BLaER1 treated with 17β-estradiol and CSF1 and Interleukin-3, amounts not matched to agents 10 nM and 100 nM (cell line): ENCODE data around the gene TOR1AIP2.

ENCODE experiments used
- H3K27ac ChIP-seq, 11 experiments: shearing (Covaris generic); formaldehyde crosslinking; 2 replicates each; pipeline ENCODE4 v1.8.1; 2022
- H3K27me3 ChIP-seq, 11 experiments: shearing (Covaris generic); formaldehyde crosslinking; 2 replicates each; pipeline ENCODE4 v1.8.1; 2022
- H3K36me3 ChIP-seq, 11 experiments: shearing (Covaris generic); formaldehyde crosslinking; 2 replicates each; pipeline ENCODE4 v1.8.1; 2022
- H3K4me1 ChIP-seq, 10 experiments: shearing (Covaris generic); formaldehyde crosslinking; 2 replicates each; pipeline ENCODE4 v1.8.1; 2022
- H3K4me2 ChIP-seq, 11 experiments: shearing (Covaris generic); formaldehyde crosslinking; 2 replicates each; pipeline ENCODE4 v1.8.1; 2022
- H3K4me3 ChIP-seq, 10 experiments: shearing (Covaris generic); formaldehyde crosslinking; 2 replicates each; pipeline ENCODE4 v1.8.1; 2022
- H3K9ac ChIP-seq, 11 experiments: shearing (Covaris generic); formaldehyde crosslinking; 2 replicates each; pipeline ENCODE4 v1.8.1; 2022
- H3K9me3 ChIP-seq, 11 experiments: shearing (Covaris generic); formaldehyde crosslinking; replicated peaks in 1 of 11; 2 replicates each; pipeline ENCODE4 v1.8.1; 2022
- H4K20me1 ChIP-seq, 11 experiments: shearing (Covaris generic); formaldehyde crosslinking; 2 replicates each; pipeline ENCODE4 v1.8.1; 2022
- Cebpa-rat ChIP-seq, 11 experiments: shearing (Covaris generic); IDR thresholded peaks; 2 replicates each; pipeline ENCODE4 v1.8.1; 2022

TOR1AIP2 gene

GRCh38 chr1:179800481-179800880 lies 77.1 kb downstream of the TOR1AIP2 start:
- TF ChIP-seq Cebpa-rat (IDR thresholded peaks at IDR 0.05), result no peak
- H3K27ac ChIP-seq, result no peak overlapping the region
- no peaks in the 10 kb centered on the region for H3K36me3 ChIP-seq
- no peaks in the 10 kb centered on the region for H3K9me3 ChIP-seq
- no peak overlapping the region for H3K4me3 ChIP-seq
- H3K27me3 ChIP-seq, result no peaks in the 10 kb centered on the region; a peak in 1 of 22 replicates
- H3K9ac ChIP-seq, result no peak overlapping the region
- H3K4me1 ChIP-seq, result peaks cover 0 to 16% (median 10%) of the 10 kb centered on the region in 10 experiments; a peak in 14 of 20 replicates
- no peak overlapping the region for H3K4me2 ChIP-seq
- H4K20me1 ChIP-seq, result no peaks in the 10 kb centered on the region

DNA sequence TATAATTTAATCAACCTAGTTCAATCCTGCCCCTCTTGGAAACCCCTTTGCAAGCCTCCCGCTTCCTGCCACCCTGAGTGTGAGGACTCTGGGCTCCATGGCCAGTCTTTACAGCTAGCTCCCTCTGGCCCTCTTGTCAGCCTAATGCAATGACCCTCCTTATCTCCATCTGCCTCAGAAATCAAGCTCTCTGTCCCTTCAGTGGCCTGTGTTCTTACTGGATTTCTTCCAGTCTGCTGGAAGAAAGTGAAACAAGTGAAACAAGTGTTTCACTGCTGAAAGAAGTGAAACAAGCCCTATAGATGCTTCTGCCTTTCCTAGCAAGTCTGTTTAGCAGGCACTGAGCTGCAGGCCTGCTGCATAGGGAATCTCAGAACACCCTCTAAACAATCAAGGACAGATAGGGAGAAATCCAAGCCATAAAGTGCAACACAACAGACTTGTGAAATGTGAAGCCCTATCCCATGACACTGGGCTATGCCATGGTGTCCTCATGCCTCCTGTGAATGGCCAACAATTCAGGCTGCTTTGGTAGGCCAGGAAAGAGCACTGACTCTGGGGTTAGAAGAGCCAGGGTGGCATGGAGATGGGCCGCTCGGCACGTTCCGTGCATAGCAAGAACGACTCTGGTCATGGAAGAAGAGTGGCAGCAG lies 78.6 kb downstream of the TOR1AIP2 start:
- H3K4me1 ChIP-seq, result peaks cover 0 to 13% (median 9%) of the 10 kb centered on the region in 10 experiments; a peak in 13 of 20 replicates
- H3K27ac ChIP-seq, result no peak overlapping the region
- no peak overlapping the region for H3K4me2 ChIP-seq
- no peaks in the 10 kb centered on the region for H3K9me3 ChIP-seq
- no peak overlapping the region for H3K4me3 ChIP-seq
- H3K36me3 ChIP-seq, result no peaks in the 10 kb centered on the region
- no peak for TF ChIP-seq Cebpa-rat (IDR thresholded peaks at IDR 0.05)
- no peaks in the 10 kb centered on the region for H4K20me1 ChIP-seq
- H3K9ac ChIP-seq, result no peak overlapping the region
- H3K27me3 ChIP-seq, result no peaks in the 10 kb centered on the region

GRCh38 chr1:179798213-179798863 lies 79.3 kb downstream of the TOR1AIP2 start:
- Histone ChIP-seq H3K9me3 (no peaks in the 10 kb centered on the region), H3K4me3 (no peak overlapping the region), H3K9ac (no peak overlapping the region), H3K36me3 (no peaks in the 10 kb centered on the region), H4K20me1 (no peaks in the 10 kb centered on the region), H3K4me2 (no peak overlapping the region), H3K27ac (no peak overlapping the region), H3K4me1 (peaks cover 0 to 7% (median 6%) of the 10 kb centered on the region in 10 experiments; a peak in 13 of 20 replicates), H3K27me3 (no peaks in the 10 kb centered on the region)
- no peak for TF ChIP-seq Cebpa-rat (IDR thresholded peaks at IDR 0.05)

DNA sequence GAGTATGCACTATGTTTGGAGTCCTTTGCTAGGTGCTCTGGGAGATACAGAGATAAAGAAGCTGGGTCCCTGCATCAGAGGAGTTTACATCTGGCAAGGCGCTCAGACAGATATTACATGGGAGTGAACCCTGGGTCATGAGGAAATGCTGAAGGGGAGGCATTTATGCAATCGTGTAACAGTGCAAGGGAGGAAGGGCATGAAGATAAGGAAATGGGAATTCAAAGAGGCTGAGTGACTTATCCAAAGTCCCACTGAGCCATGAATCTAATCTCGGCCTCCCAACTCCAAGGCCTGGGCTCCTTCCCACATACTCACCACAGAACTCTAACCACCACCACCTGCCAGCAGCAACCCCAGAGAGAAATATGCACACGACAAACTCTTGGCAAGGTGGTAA lies 82.9 kb downstream of the TOR1AIP2 start:
- H3K4me1 ChIP-seq, result no peaks in the 10 kb centered on the region; a peak in 1 of 20 replicates
- H3K27ac ChIP-seq, result no peak overlapping the region
- H3K9me3 ChIP-seq, result no peaks in the 10 kb centered on the region
- no peak overlapping the region for H3K4me3 ChIP-seq
- H3K36me3 ChIP-seq, result no peaks in the 10 kb centered on the region
- 0 out of 22 replicates have a peak overlapping the region, but pooled peaks of 2 of the 11 experiments have one; percentile 0 to 2 for H3K4me2 ChIP-seq
- no peaks in the 10 kb centered on the region for H3K27me3 ChIP-seq
- no peak for TF ChIP-seq Cebpa-rat (IDR thresholded peaks at IDR 0.05)
- no peaks in the 10 kb centered on the region for H4K20me1 ChIP-seq
- H3K9ac ChIP-seq, result no peak overlapping the region

DNA sequence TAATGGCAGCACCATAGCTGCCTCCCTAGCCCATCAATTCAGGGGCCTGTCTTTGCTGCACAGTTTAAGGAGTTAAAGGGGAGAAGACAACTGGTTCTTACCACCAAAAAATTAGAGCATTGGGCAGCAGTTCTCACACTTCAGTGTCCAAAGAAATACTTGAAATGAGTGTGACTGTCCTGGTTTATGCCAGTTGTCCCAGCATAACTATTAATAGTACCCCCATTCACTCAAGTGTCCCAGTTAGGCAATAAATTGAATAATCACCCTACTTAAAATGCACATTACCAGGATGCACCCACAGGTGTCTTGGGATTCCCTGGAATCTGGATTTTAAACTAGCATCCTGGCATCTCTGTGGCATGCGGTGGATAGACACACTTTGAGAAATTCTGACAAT lies 83.5 kb downstream of the TOR1AIP2 start:
- no peaks in the 10 kb centered on the region for H3K27me3 ChIP-seq
- no peak overlapping the region for H3K27ac ChIP-seq
- TF ChIP-seq Cebpa-rat (IDR thresholded peaks at IDR 0.05), result no peak
- H4K20me1 ChIP-seq, result no peaks in the 10 kb centered on the region
- no peaks in the 10 kb centered on the region for H3K9me3 ChIP-seq
- H3K4me1 ChIP-seq, result no peaks in the 10 kb centered on the region; a peak in 1 of 20 replicates
- H3K36me3 ChIP-seq, result no peaks in the 10 kb centered on the region
- H3K9ac ChIP-seq, result no peak overlapping the region
- no peak overlapping the region for H3K4me2 ChIP-seq
- no peak overlapping the region for H3K4me3 ChIP-seq

- no peak for TF ChIP-seq Cebpa-rat (IDR thresholded peaks at IDR 0.05)
- H3K4me2 ChIP-seq, result no peak overlapping the region
- H3K27ac ChIP-seq, result no peak overlapping the region
- H4K20me1 ChIP-seq, result no peaks in the 10 kb centered on the region
- H3K27me3 ChIP-seq, result no peaks in the 10 kb centered on the region
- no peak overlapping the region for H3K9ac ChIP-seq
- H3K4me1 ChIP-seq, result no peaks in the 10 kb centered on the region; a peak in 1 of 20 replicates
- no peaks in the 10 kb centered on the region for H3K9me3 ChIP-seq
- no peak overlapping the region for H3K4me3 ChIP-seq
- no peaks in the 10 kb centered on the region for H3K36me3 ChIP-seq
Measured at GRCh38 chr1:179793281-179793680, 84.3 kb downstream of the TOR1AIP2 start.
